SK-MEL-5 (cell line): Measurements from ENCODE around the gene SIRT2. TPM values are rescaled to one million over a fixed set of nuclear protein-coding genes. Genes with fewer than 3 reads are reported as not detected.

Experiments used
- total RNA-seq: library from RNA; depleted of rRNA; stranded (reverse); fragments of >200 nt; shearing (Covaris generic); gene quantifications from 2 replicates; pipeline ENCODE4 v1.2.3, GENCODE V29; 2014; rRNA removed

SIRT2 gene
- total RNA-seq, 1 experiment from 2014 or later = 39.5 TPM

Other genes with a start within 250 kb of the SIRT2 start
- gene CAPN12, start 155.1 kb downstream of the SIRT2 start, total RNA-seq = not detected in 2 replicates
- gene LGALS7, start 126.1 kb downstream of the SIRT2 start, total RNA-seq = not detected in 2 replicates
- gene LGALS7B, start 110.4 kb downstream of the SIRT2 start, total RNA-seq = not detected in 2 replicates
- not detected in 2 replicates for gene LGALS4, start 86.7 kb downstream of the SIRT2 start, total RNA-seq
- 36.2 and 46.3 TPM in 2 replicates for gene ECH1, start 67.8 kb downstream of the SIRT2 start, total RNA-seq
- gene HNRNPL, start 49.6 kb downstream of the SIRT2 start, total RNA-seq = 225 and 255 TPM in 2 replicates
- 0.87 and 1.2 TPM in 2 replicates for gene RINL, start 21.3 kb downstream of the SIRT2 start, total RNA-seq
- 16.8 and 17.9 TPM in 2 replicates for gene NFKBIB, start 351 bp upstream of the SIRT2 start, total RNA-seq
- not detected in 2 replicates for gene CCER2, start 12.6 kb upstream of the SIRT2 start, total RNA-seq
- 19.0 and 22.7 TPM in 2 replicates for gene SARS2, start 31.1 kb upstream of the SIRT2 start, total RNA-seq
- 73.1 and 83.7 TPM in 2 replicates for gene MRPS12, start 31.3 kb upstream of the SIRT2 start, total RNA-seq
- gene FBXO17, start 76.1 kb upstream of the SIRT2 start, total RNA-seq = 29.0 and 30.3 TPM in 2 replicates
- 0.32 and 1.0 TPM in 2 replicates for gene FBXO27, start 132.9 kb upstream of the SIRT2 start, total RNA-seq
- gene ACP7, start 184.8 kb upstream of the SIRT2 start, total RNA-seq = 0.05 TPM in 1 of 2 replicates, not detected in the other
- 3.7 TPM in 2 replicates for gene PAK4, start 226.2 kb upstream of the SIRT2 start, total RNA-seq